ENCODE data around the gene GUK1.

The GUK1 gene

GRCh38 chr1:228140724-228141225 lies 696 bp downstream of the GUK1 start:
- Histone ChIP-seq H3K4me1 (ENCODE audit: control insufficient read depth in 1 of 2, insufficient read depth in 1 of 2, low read depth in 1 of 2, low read length in 1 of 2) (peaks cover 39 to 40% of the 10 kb centered on the region in 2 experiments), H3K4me3 (ENCODE audit: low read depth in 1 of 2, low read length in 1 of 2) (peak overlapping the region; percentile 83 to 95), H3K36me3 (peaks cover 15% of the 10 kb centered on the region), H3K27ac (peak overlapping the region; percentile 98), H3K27me3 (no peaks in the 10 kb centered on the region), H3K9me3 (no peaks in the 10 kb centered on the region)
- TF ChIP-seq, protein P1, sequence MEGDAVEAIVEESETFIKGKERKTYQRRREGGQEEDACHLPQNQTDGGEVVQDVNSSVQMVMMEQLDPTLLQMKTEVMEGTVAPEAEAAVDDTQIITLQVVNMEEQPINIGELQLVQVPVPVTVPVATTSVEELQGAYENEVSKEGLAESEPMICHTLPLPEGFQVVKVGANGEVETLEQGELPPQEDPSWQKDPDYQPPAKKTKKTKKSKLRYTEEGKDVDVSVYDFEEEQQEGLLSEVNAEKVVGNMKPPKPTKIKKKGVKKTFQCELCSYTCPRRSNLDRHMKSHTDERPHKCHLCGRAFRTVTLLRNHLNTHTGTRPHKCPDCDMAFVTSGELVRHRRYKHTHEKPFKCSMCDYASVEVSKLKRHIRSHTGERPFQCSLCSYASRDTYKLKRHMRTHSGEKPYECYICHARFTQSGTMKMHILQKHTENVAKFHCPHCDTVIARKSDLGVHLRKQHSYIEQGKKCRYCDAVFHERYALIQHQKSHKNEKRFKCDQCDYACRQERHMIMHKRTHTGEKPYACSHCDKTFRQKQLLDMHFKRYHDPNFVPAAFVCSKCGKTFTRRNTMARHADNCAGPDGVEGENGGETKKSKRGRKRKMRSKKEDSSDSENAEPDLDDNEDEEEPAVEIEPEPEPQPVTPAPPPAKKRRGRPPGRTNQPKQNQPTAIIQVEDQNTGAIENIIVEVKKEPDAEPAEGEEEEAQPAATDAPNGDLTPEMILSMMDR (IDR thresholded peaks at IDR 0.05): no peak

DNA sequence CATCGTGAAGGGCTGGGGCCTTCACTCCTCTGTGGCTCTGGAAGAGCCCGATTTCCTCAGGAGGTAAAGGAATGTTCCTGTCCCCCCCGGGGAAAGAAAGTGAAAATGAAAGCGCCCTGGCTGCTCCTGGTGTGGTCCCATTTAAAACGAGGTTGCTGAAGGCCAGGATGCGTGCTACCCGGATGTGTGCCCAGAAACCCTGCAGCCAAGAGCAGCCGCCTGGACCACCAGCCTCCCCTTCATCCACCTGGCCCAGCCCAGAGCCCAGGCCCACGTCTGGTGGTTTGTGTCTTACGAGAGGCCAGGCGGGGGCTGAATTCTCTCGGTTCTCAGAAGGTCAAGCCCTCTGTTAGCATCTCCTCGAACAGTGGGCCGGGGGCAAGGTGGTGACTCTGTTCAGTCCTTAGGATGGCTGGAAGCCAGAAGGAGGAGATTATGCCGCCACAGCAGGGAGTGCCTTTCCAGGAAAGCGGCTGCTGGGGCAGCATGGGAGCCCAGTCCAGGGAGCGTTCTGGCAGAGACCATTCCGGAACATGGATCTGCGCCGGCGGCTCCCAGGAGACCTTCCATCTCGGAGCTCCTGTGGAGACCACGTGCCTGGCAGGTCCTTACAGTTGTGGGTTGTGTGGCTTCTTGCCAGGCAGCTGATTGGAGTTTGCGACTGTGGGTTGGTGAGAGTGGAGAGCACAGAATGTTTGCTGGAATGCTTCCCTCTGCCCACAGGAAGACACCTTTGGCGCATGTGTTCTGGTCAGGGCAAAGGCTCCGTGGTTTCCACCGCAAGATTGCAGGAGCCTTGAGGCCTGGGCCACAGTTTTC lies 1.4 kb downstream of the GUK1 start:
- Histone ChIP-seq H3K27ac (peak overlapping the region; percentile 98), H3K9me3 (no peaks in the 10 kb centered on the region), H3K36me3 (peaks cover 22% of the 10 kb centered on the region), H3K4me3 (ENCODE audit: low read depth in 1 of 2, low read length in 1 of 2) (peak overlapping the region; percentile 83 to 95), H3K4me1 (ENCODE audit: control insufficient read depth in 1 of 2, insufficient read depth in 1 of 2, low read depth in 1 of 2, low read length in 1 of 2) (peaks cover 33 to 34% of the 10 kb centered on the region in 2 experiments), H3K27me3 (no peaks in the 10 kb centered on the region)
- TF ChIP-seq, protein P1 (IDR thresholded peaks at IDR 0.05): no peak

GRCh38 chr1:228142155-228142691 lies 2.1 kb downstream of the GUK1 start:
- Histone ChIP-seq H3K27ac (peak overlapping the region; percentile 98), H3K4me3 (ENCODE audit: low read depth in 1 of 2, low read length in 1 of 2) (no peak overlapping the region), H3K27me3 (no peaks in the 10 kb centered on the region), H3K9me3 (no peaks in the 10 kb centered on the region), H3K36me3 (peaks cover 30% of the 10 kb centered on the region), H3K4me1 (ENCODE audit: control insufficient read depth in 1 of 2, insufficient read depth in 1 of 2, low read depth in 1 of 2, low read length in 1 of 2) (peaks cover 26 to 27% of the 10 kb centered on the region in 2 experiments)
- TF ChIP-seq, protein P1 (IDR thresholded peaks at IDR 0.05): no peak

DNA sequence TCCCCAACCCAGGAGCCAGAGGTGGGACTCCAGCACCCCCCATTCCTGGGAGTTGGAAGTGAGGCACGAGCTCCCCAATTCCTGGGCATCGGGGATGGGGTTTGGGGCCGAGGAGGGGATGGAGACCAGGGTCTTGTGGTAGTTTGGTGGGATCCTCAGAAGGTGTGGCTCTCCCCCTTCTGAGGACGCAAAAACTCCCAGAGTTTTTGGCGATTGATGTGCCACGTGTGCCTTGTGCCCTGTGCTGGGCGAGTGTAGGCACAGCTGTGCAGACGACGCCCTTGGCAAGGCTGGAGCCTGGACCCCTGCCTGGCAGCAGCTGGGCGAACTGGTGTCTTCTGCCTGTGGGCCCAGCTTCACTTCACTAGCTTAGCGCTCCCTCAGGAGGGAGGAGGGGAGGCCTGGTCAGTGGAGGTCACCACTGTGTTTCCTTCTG lies 2.6 kb downstream of the GUK1 start:
- H3K27ac ChIP-seq: no peak overlapping the region
- H3K27me3 ChIP-seq: no peaks in the 10 kb centered on the region
- H3K4me1 ChIP-seq (ENCODE audit: control insufficient read depth in 1 of 2, insufficient read depth in 1 of 2, low read depth in 1 of 2, low read length in 1 of 2): peaks cover 25 to 27% of the 10 kb centered on the region in 2 experiments
- no peaks in the 10 kb centered on the region for H3K9me3 ChIP-seq
- H3K4me3 ChIP-seq (ENCODE audit: low read depth in 1 of 2, low read length in 1 of 2): no peak overlapping the region
- peaks cover 35% of the 10 kb centered on the region for H3K36me3 ChIP-seq
- TF ChIP-seq, protein P1 (IDR thresholded peaks at IDR 0.05): no peak

- no peak overlapping the region for H3K4me3 ChIP-seq (ENCODE audit: low read depth in 1 of 2, low read length in 1 of 2)
- TF ChIP-seq, protein P1 (IDR thresholded peaks at IDR 0.05): no peak
These were observed 3.6 kb downstream of the GUK1 start for GRCh38 chr1:228143480-228144192.

More at GRCh38 chr1:228143480-228144192, 3.6 kb downstream of the GUK1 start:
- Histone ChIP-seq H3K36me3 (peaks cover 44% of the 10 kb centered on the region), H3K4me1 (ENCODE audit: control insufficient read depth in 1 of 2, insufficient read depth in 1 of 2, low read depth in 1 of 2, low read length in 1 of 2) (peaks cover 20 to 23% of the 10 kb centered on the region in 2 experiments), H3K27me3 (no peaks in the 10 kb centered on the region), H3K27ac (no peak overlapping the region), H3K9me3 (no peaks in the 10 kb centered on the region)
